ENCODE results near the gene ASIC1. TPM values are rescaled to one million over a fixed set of nuclear protein-coding genes. Genes with fewer than 3 reads are reported as not detected.

The ASIC1 gene
- total RNA-seq, 2 donors from 2014 or later = 4.2 to 5.2 TPM

GRCh38 chr12:50079771-50080170, 22.4 kb downstream of the ASIC1 start:
- Histone ChIP-seq H3K9me3 (ENCODE audit: control insufficient read depth, low read length) (no peaks in the 10 kb centered on the region), H3K9ac (ENCODE audit: extremely low read depth, low read length, poor library complexity, severe bottlenecking) (no peak overlapping the region), H3K4me1 (ENCODE audit: control insufficient read depth, insufficient read depth, low read length) (peaks cover 5% of the 10 kb centered on the region), H3K27ac (ENCODE audit: low read depth, low read length) (no peak overlapping the region), H3K4me3 (ENCODE audit: low read length) (no peak overlapping the region), H3K27me3 (ENCODE audit: control insufficient read depth, insufficient read depth, low read length, poor library complexity, severe bottlenecking) (no peaks in the 10 kb centered on the region), H3K36me3 (ENCODE audit: control insufficient read depth, insufficient read depth, low read length) (no peaks in the 10 kb centered on the region)
- H3K36me3 Mint-ChIP-seq (ENCODE audit: low read depth) = no peaks in the 10 kb centered on the region
- TF ChIP-seq CTCF (conservative IDR thresholded peaks at IDR 0.05) = no peak
- no peak for DNase-seq
- 83 to 89% methylated on average over 3 to 5 of the region's 5 CpGs for WGBS, 2 experiments (ENCODE audit: insufficient coverage in 1 of 2, insufficient read length in 1 of 2)
- peaks cover 7% of the 10 kb centered on the region for H3K4me1 Mint-ChIP-seq
- H3K27ac Mint-ChIP-seq = no peak overlapping the region
- H3K27me3 Mint-ChIP-seq (ENCODE audit: insufficient read depth) = peaks cover 40% of the 10 kb centered on the region
- no peak overlapping the region for H3K4me3 Mint-ChIP-seq
- H3K9me3 Mint-ChIP-seq = no peaks in the 10 kb centered on the region

- H3K36me3 Mint-ChIP-seq (ENCODE audit: low read depth) = peaks cover 3% of the 10 kb centered on the region
Observed at GRCh38 chr12:50081096-50081808, 23.9 kb downstream of the ASIC1 start.

GRCh38 chr12:50082644-50083043, 25.2 kb downstream of the ASIC1 start:
- Mint-ChIP-seq H3K36me3 (ENCODE audit: low read depth) (peaks cover 17% of the 10 kb centered on the region), H3K27ac (no peak overlapping the region), H3K9me3 (no peaks in the 10 kb centered on the region), H3K4me1 (peaks cover 4% of the 10 kb centered on the region), H3K27me3 (ENCODE audit: insufficient read depth) (peaks cover 40% of the 10 kb centered on the region), H3K4me3 (no peak overlapping the region)
- Histone ChIP-seq H3K36me3 (ENCODE audit: control insufficient read depth, insufficient read depth, low read length) (peaks cover 13% of the 10 kb centered on the region), H3K9ac (ENCODE audit: extremely low read depth, low read length, poor library complexity, severe bottlenecking) (no peak overlapping the region), H3K27ac (ENCODE audit: low read depth, low read length) (no peak overlapping the region), H3K9me3 (ENCODE audit: control insufficient read depth, low read length) (no peaks in the 10 kb centered on the region), H3K4me1 (ENCODE audit: control insufficient read depth, insufficient read depth, low read length) (no peaks in the 10 kb centered on the region), H3K4me3 (ENCODE audit: low read length) (no peak overlapping the region), H3K27me3 (ENCODE audit: control insufficient read depth, insufficient read depth, low read length, poor library complexity, severe bottlenecking) (no peaks in the 10 kb centered on the region)
- no peak for TF ChIP-seq CTCF (conservative IDR thresholded peaks at IDR 0.05)
- 86 to 87% methylated on average over 5 to 7 of the region's 7 CpGs for WGBS, 2 experiments (ENCODE audit: insufficient coverage in 1 of 2, insufficient read length in 1 of 2)
- DNase-seq = no peak

More at GRCh38 chr12:50081096-50081808, 23.9 kb downstream of the ASIC1 start:
- DNase-seq = no peak
- no peak for TF ChIP-seq CTCF (conservative IDR thresholded peaks at IDR 0.05)
- H3K9ac ChIP-seq (ENCODE audit: extremely low read depth, low read length, poor library complexity, severe bottlenecking) = no peak overlapping the region
- 73% methylated on average over 24 to 45 of the region's 46 CpGs for WGBS, 2 experiments (ENCODE audit: insufficient coverage in 1 of 2, insufficient read length in 1 of 2)
- H3K36me3 ChIP-seq (ENCODE audit: control insufficient read depth, insufficient read depth, low read length) = no peaks in the 10 kb centered on the region
- H3K9me3 ChIP-seq (ENCODE audit: control insufficient read depth, low read length) = no peaks in the 10 kb centered on the region
- Mint-ChIP-seq H3K4me3 (no peak overlapping the region), H3K9me3 (no peaks in the 10 kb centered on the region), H3K27me3 (ENCODE audit: insufficient read depth) (peaks cover 40% of the 10 kb centered on the region), H3K27ac (no peak overlapping the region), H3K4me1 (peaks cover 9% of the 10 kb centered on the region)
- no peak overlapping the region for H3K27ac ChIP-seq (ENCODE audit: low read depth, low read length)
- no peaks in the 10 kb centered on the region for H3K27me3 ChIP-seq (ENCODE audit: control insufficient read depth, insufficient read depth, low read length, poor library complexity, severe bottlenecking)
- H3K4me1 ChIP-seq (ENCODE audit: control insufficient read depth, insufficient read depth, low read length) = no peaks in the 10 kb centered on the region
- H3K4me3 ChIP-seq (ENCODE audit: low read length) = no peak overlapping the region
